Activated CD8-positive, alpha-beta T cell treated with anti-CD3 and anti-CD28 coated beads, Interleukin-2, amount 10 ng/mL, durations not matched to agents 7 days and 5 days (primary cell): ENCODE measurements around the gene KRTAP10-9. TPM values are rescaled to one million over a fixed set of nuclear protein-coding genes. Genes with fewer than 3 reads are reported as not detected.
"Not testable (repeated sequence)": the region's sequence is repeated elsewhere in the genome, so short reads cannot be mapped to it uniquely, and the experiment has no call there.

Experiments
- ATAC-seq: fragments of 150-1000 bp; cut with Tn5 transposase; one replicate; pipeline ENCODE4 v1.10.0; 2021; ENCODE audit warnings: moderate library complexity
- CTCF ChIA-PET: fragments of 350-600 bp; sonication (Branson Sonifier 250); formaldehyde crosslinking; loops from one replicate; lab custom pipeline; 2021; ENCODE audit warnings: antibody characterized with exemption; lab: Charles Lee
- POLR2A ChIA-PET: fragments of 350-600 bp; sonication (Branson Sonifier 250); formaldehyde crosslinking; loops from one replicate; lab custom pipeline; 2021; ENCODE audit warnings: antibody characterized with exemption; lab: Charles Lee
- DNase-seq: peaks from one replicate; pipeline ENCODE4 v3.0.0-alpha.2; 2020
- H3K27ac Mint-ChIP-seq: one replicate; pipeline ENCODE4 v1.8.0; 2021; ENCODE audit warnings: mild to moderate bottlenecking, mixed read lengths
- H3K27me3 Mint-ChIP-seq: one replicate; pipeline ENCODE4 v1.8.0; 2021; ENCODE audit warnings: low read depth, mixed read lengths
- H3K36me3 Mint-ChIP-seq: one replicate; pipeline ENCODE4 v1.8.0; 2021; ENCODE audit warnings: low read depth, mixed read lengths
- H3K4me1 Mint-ChIP-seq: one replicate; pipeline ENCODE4 v1.8.0; 2021; ENCODE audit warnings: low read depth, mixed read lengths
- H3K4me3 Mint-ChIP-seq: one replicate; pipeline ENCODE4 v1.8.0; 2021; ENCODE audit warnings: mild to moderate bottlenecking, mixed read lengths
- H3K9me3 Mint-ChIP-seq: one replicate; pipeline ENCODE4 v1.8.0; 2022; ENCODE audit warnings: mixed read lengths; ENCODE audit not compliant: insufficient read depth
- total RNA-seq, 2 experiments: library from RNA; stranded (reverse); gene quantifications; one replicate each; pipeline ENCODE4 v1.2.3, GENCODE V29; 2021

Gene KRTAP10-9
- total RNA-seq, result not detected

- ChIA-PET CTCF (no interaction called here), POLR2A (no interaction called here)
- peaks cover 4% of the 10 kb centered on the region for H3K27me3 Mint-ChIP-seq
- H3K36me3 Mint-ChIP-seq, result peaks cover 29% of the 10 kb centered on the region
- ATAC-seq, result no peak
- H3K4me1 Mint-ChIP-seq, result peaks cover 15% of the 10 kb centered on the region
- no peak within 1 kb of the TSS for H3K4me3 Mint-ChIP-seq
- no peak for DNase-seq
- no peak within 1 kb of the TSS for H3K27ac Mint-ChIP-seq
- H3K9me3 Mint-ChIP-seq, result peaks cover 46% of the 10 kb centered on the region
Measured at GRCh38 chr21:44626673-44627143, at the start of gene KRTAP10-9. KRTAP10-9 (plus strand) TSS chr21:44627093; CDS start chr21:44627172, 79 bp downstream.

GRCh38 chr21:44578371-44579055, 48.4 kb upstream of the KRTAP10-9 start:
- POLR2A ChIA-PET, result no interaction called here
- CTCF ChIA-PET, result no interaction called here
- DNase-seq (no peak), ATAC-seq (no peak)
- H3K27ac Mint-ChIP-seq, result no peak overlapping the region
- peaks cover 4% of the 10 kb centered on the region for H3K36me3 Mint-ChIP-seq
- no peak overlapping the region for H3K4me3 Mint-ChIP-seq
- H3K4me1 Mint-ChIP-seq, result no peaks in the 10 kb centered on the region
- H3K27me3 Mint-ChIP-seq, result peaks cover 4% of the 10 kb centered on the region
- peaks cover 37% of the 10 kb centered on the region for H3K9me3 Mint-ChIP-seq

- Mint-ChIP-seq H3K27ac (no peak overlapping the region), H3K4me3 (no peak overlapping the region), H3K9me3 (peaks cover 37% of the 10 kb centered on the region), H3K27me3 (peaks cover 6% of the 10 kb centered on the region), H3K36me3 (peaks cover 4% of the 10 kb centered on the region), H3K4me1 (peaks cover 3% of the 10 kb centered on the region)
- ATAC-seq (no peak), DNase-seq (no peak)
- CTCF ChIA-PET, result no interaction called here
- POLR2A ChIA-PET, result no interaction called here
Measured at GRCh38 chr21:44579056-44579832, 47.6 kb upstream of the KRTAP10-9 start.

- H3K4me1 Mint-ChIP-seq, result peaks cover 3% of the 10 kb centered on the region
- no peak overlapping the region for H3K27ac Mint-ChIP-seq
- no peak overlapping the region for H3K4me3 Mint-ChIP-seq
- ChIA-PET POLR2A (no interaction called here), CTCF (no interaction called here)
- peaks cover 4% of the 10 kb centered on the region for H3K27me3 Mint-ChIP-seq
- no peak for ATAC-seq
- peaks cover 4% of the 10 kb centered on the region for H3K36me3 Mint-ChIP-seq
- peaks cover 37% of the 10 kb centered on the region for H3K9me3 Mint-ChIP-seq
- DNase-seq, result no peak
Measured at GRCh38 chr21:44579833-44580144, 47.1 kb upstream of the KRTAP10-9 start.

- ATAC-seq, POLR2A ChIA-PET, H3K4me3 Mint-ChIP-seq, H3K36me3 Mint-ChIP-seq, H3K27me3 Mint-ChIP-seq, DNase-seq, CTCF ChIA-PET, H3K27ac Mint-ChIP-seq, H3K4me1 Mint-ChIP-seq: not testable (repeated sequence)
- H3K9me3 Mint-ChIP-seq, result peaks cover 35% of the 10 kb centered on the region
Measured at GRCh38 chr21:44580231-44580821, 46.6 kb upstream of the KRTAP10-9 start, which contains the start of gene KRTAP10-5. KRTAP10-5 (minus strand) TSS chr21:44580604; CDS start chr21:44580578, 26 bp downstream.

- H3K4me1 Mint-ChIP-seq, result peaks cover 3% of the 10 kb centered on the region
- no peak for ATAC-seq
- H3K36me3 Mint-ChIP-seq, result peaks cover 4% of the 10 kb centered on the region
- peaks cover 11% of the 10 kb centered on the region for H3K27me3 Mint-ChIP-seq
- H3K4me3 Mint-ChIP-seq, result no peak overlapping the region
- no peak overlapping the region for H3K27ac Mint-ChIP-seq
- CTCF ChIA-PET, result no interaction called here
- POLR2A ChIA-PET, result no interaction called here
- H3K9me3 Mint-ChIP-seq, result peaks cover 33% of the 10 kb centered on the region
- no peak for DNase-seq
Measured at GRCh38 chr21:44581158-44581557, 45.7 kb upstream of the KRTAP10-9 start.

- Mint-ChIP-seq H3K4me1 (peaks cover 3% of the 10 kb centered on the region), H3K27ac (no peak overlapping the region), H3K4me3 (no peak overlapping the region), H3K27me3 (peaks cover 19% of the 10 kb centered on the region), H3K36me3 (peaks cover 4% of the 10 kb centered on the region), H3K9me3 (peaks cover 28% of the 10 kb centered on the region)
- DNase-seq (no peak), ATAC-seq (no peak)
- POLR2A ChIA-PET, result no interaction called here
- CTCF ChIA-PET, result no interaction called here
Measured at GRCh38 chr21:44582055-44582454, 44.8 kb upstream of the KRTAP10-9 start.

- Mint-ChIP-seq H3K27ac (no peak overlapping the region), H3K27me3 (peaks cover 28% of the 10 kb centered on the region), H3K4me3 (no peak overlapping the region), H3K4me1 (peaks cover 3% of the 10 kb centered on the region), H3K9me3 (peaks cover 20% of the 10 kb centered on the region), H3K36me3 (peaks cover 4% of the 10 kb centered on the region)
- CTCF ChIA-PET, result no interaction called here
- ATAC-seq (no peak), DNase-seq (no peak)
- POLR2A ChIA-PET, result no interaction called here
Measured at GRCh38 chr21:44583089-44583799, 43.6 kb upstream of the KRTAP10-9 start.

- H3K9me3 Mint-ChIP-seq, result peaks cover 18% of the 10 kb centered on the region
- CTCF ChIA-PET, result interaction anchor here (1.2 kb wide), 1 partner anchor 210 kb away, joined by 3 read pairs; no protein-coding TSS in a partner anchor
- no peak overlapping the region for H3K27ac Mint-ChIP-seq
- H3K36me3 Mint-ChIP-seq, result peaks cover 4% of the 10 kb centered on the region
- DNase-seq (no peak), ATAC-seq (no peak)
- H3K4me1 Mint-ChIP-seq, result peaks cover 3% of the 10 kb centered on the region
- peaks cover 30% of the 10 kb centered on the region for H3K27me3 Mint-ChIP-seq
- H3K4me3 Mint-ChIP-seq, result no peak overlapping the region
- POLR2A ChIA-PET, result no interaction called here
Measured at GRCh38 chr21:44583800-44584147, 43.1 kb upstream of the KRTAP10-9 start.

GRCh38 chr21:44585892-44586291, 41.0 kb upstream of the KRTAP10-9 start:
- CTCF ChIA-PET, result no interaction called here

GRCh38 chr21:44589094-44589493, 37.8 kb upstream of the KRTAP10-9 start:
- no peaks in the 10 kb centered on the region for H3K9me3 Mint-ChIP-seq
- no peak overlapping the region for H3K27ac Mint-ChIP-seq
- peaks cover 28% of the 10 kb centered on the region for H3K27me3 Mint-ChIP-seq
- no peak overlapping the region for H3K4me3 Mint-ChIP-seq
- no peaks in the 10 kb centered on the region for H3K36me3 Mint-ChIP-seq
- ATAC-seq, result no peak
- ChIA-PET CTCF (no interaction called here), POLR2A (no interaction called here)
- no peak for DNase-seq
- peaks cover 2% of the 10 kb centered on the region for H3K4me1 Mint-ChIP-seq

More at GRCh38 chr21:44585892-44586291, 41.0 kb upstream of the KRTAP10-9 start:
- POLR2A ChIA-PET, result no interaction called here
- ATAC-seq (no peak), DNase-seq (no peak)
- Mint-ChIP-seq H3K9me3 (peaks cover 17% of the 10 kb centered on the region), H3K4me1 (peaks cover 3% of the 10 kb centered on the region), H3K4me3 (no peak overlapping the region), H3K27me3 (peaks cover 30% of the 10 kb centered on the region), H3K27ac (no peak overlapping the region), H3K36me3 (no peaks in the 10 kb centered on the region)
